ENCODE data around the gene NDUFAB1.

GRCh38 chr16:23578101-23578830 is 17.9 kb downstream of the NDUFAB1 start:
- no peak for TF ChIP-seq CTCF (IDR thresholded peaks at IDR 0.05)
- TF ChIP-seq POLR2A (IDR thresholded peaks at IDR 0.05): no peak
